ENCODE data around the gene RNF17.

RNF17 gene

GRCh38 chr13:24742294-24742693 is 21.7 kb upstream of the RNF17 start:
- TF ChIP-seq, protein P1, sequence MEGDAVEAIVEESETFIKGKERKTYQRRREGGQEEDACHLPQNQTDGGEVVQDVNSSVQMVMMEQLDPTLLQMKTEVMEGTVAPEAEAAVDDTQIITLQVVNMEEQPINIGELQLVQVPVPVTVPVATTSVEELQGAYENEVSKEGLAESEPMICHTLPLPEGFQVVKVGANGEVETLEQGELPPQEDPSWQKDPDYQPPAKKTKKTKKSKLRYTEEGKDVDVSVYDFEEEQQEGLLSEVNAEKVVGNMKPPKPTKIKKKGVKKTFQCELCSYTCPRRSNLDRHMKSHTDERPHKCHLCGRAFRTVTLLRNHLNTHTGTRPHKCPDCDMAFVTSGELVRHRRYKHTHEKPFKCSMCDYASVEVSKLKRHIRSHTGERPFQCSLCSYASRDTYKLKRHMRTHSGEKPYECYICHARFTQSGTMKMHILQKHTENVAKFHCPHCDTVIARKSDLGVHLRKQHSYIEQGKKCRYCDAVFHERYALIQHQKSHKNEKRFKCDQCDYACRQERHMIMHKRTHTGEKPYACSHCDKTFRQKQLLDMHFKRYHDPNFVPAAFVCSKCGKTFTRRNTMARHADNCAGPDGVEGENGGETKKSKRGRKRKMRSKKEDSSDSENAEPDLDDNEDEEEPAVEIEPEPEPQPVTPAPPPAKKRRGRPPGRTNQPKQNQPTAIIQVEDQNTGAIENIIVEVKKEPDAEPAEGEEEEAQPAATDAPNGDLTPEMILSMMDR (conservative IDR thresholded peaks at IDR 0.05; ENCODE audit: low read depth, low read length) = no peak
- Histone ChIP-seq H3K4me3 (IDR thresholded peaks at IDR 0.05; ENCODE audit: insufficient read depth, low read depth, low read length) (no peak overlapping the region), H2AFZ (ENCODE audit: low read depth) (no peak overlapping the region), H3K9ac (no peak overlapping the region), H3K36me3 (ENCODE audit: insufficient read depth) (no peaks in the 10 kb centered on the region), H3K27me3 (ENCODE audit: insufficient read depth, low read depth) (no peaks in the 10 kb centered on the region), H3K27ac (no peak overlapping the region), H3K79me2 (ENCODE audit: insufficient read depth, low read depth) (no peaks in the 10 kb centered on the region), H4K20me1 (ENCODE audit: insufficient read depth) (no peaks in the 10 kb centered on the region), H3K4me2 (no peak overlapping the region), H3K4me1 (ENCODE audit: low read depth, poor library complexity, severe bottlenecking) (no peaks in the 10 kb centered on the region)

DNA sequence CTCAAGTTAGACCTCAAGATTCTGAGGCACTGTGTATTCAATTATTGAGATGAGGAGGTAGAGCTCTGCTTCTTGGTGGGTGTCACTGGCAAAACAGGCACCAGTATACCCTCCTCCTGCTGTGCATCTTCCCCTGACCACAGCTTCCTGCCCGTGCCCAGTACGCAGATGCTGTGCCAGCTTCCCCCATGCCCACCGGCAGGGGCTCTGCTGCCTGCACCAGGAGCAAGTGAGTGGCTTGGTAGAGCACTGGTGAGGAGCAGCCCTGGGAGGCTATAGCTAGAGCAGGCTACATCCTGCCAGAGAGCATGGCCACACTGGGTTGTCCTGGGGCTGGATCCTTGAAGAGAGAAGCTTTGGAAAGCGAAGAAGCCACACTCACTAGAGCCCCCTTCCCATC is 21.0 kb upstream of the RNF17 start:
- no peak overlapping the region for H3K4me3 ChIP-seq (IDR thresholded peaks at IDR 0.05; ENCODE audit: insufficient read depth, low read depth, low read length)
- no peak overlapping the region for H3K4me2 ChIP-seq
- H4K20me1 ChIP-seq (ENCODE audit: insufficient read depth) = no peaks in the 10 kb centered on the region
- H3K36me3 ChIP-seq (ENCODE audit: insufficient read depth) = no peaks in the 10 kb centered on the region
- no peaks in the 10 kb centered on the region for H3K4me1 ChIP-seq (ENCODE audit: low read depth, poor library complexity, severe bottlenecking)
- no peak overlapping the region for H2AFZ ChIP-seq (ENCODE audit: low read depth)
- no peaks in the 10 kb centered on the region for H3K27me3 ChIP-seq (ENCODE audit: insufficient read depth, low read depth)
- no peak overlapping the region for H3K9ac ChIP-seq
- no peak overlapping the region for H3K27ac ChIP-seq
- TF ChIP-seq, protein P1 (conservative IDR thresholded peaks at IDR 0.05; ENCODE audit: low read depth, low read length) = no peak
- H3K79me2 ChIP-seq (ENCODE audit: insufficient read depth, low read depth) = no peaks in the 10 kb centered on the region

DNA sequence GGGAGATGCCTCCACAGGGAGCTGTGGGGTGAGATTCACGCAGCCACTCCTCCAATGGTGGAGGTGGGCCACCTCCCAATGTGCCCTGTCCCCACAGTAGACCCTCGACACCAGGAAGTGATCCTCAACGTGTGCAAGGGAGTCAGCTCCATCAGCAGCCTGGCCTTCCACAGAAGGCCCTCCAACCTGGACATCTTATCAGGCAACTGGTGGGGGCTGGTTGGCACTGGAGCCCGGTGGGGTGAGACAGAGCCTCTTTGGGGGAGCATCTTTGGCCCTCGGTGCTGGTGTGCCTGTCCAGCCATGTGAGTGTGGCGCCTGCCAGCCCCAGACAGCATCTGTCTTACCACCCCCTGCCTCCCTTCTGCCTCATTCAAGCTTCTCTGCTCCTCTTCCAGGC is 19.7 kb upstream of the RNF17 start:
- Histone ChIP-seq H3K36me3 (ENCODE audit: insufficient read depth) (no peaks in the 10 kb centered on the region), H4K20me1 (ENCODE audit: insufficient read depth) (no peaks in the 10 kb centered on the region), H2AFZ (ENCODE audit: low read depth) (no peak overlapping the region), H3K27me3 (ENCODE audit: insufficient read depth, low read depth) (no peaks in the 10 kb centered on the region), H3K4me3 (IDR thresholded peaks at IDR 0.05; ENCODE audit: insufficient read depth, low read depth, low read length) (no peak overlapping the region), H3K4me2 (no peak overlapping the region), H3K27ac (no peak overlapping the region), H3K9ac (no peak overlapping the region), H3K4me1 (ENCODE audit: low read depth, poor library complexity, severe bottlenecking) (no peaks in the 10 kb centered on the region), H3K79me2 (ENCODE audit: insufficient read depth, low read depth) (no peaks in the 10 kb centered on the region)
- TF ChIP-seq, protein P1 (conservative IDR thresholded peaks at IDR 0.05; ENCODE audit: low read depth, low read length) = no peak

- H3K9ac ChIP-seq = no peak overlapping the region
- TF ChIP-seq, protein P1 (conservative IDR thresholded peaks at IDR 0.05; ENCODE audit: low read depth, low read length) = no peak
Measured at GRCh38 chr13:24745516-24745860, 18.5 kb upstream of the RNF17 start.

More at GRCh38 chr13:24745516-24745860, 18.5 kb upstream of the RNF17 start:
- Histone ChIP-seq H2AFZ (ENCODE audit: low read depth) (no peak overlapping the region), H3K4me2 (no peak overlapping the region), H3K27me3 (ENCODE audit: insufficient read depth, low read depth) (no peaks in the 10 kb centered on the region), H3K36me3 (ENCODE audit: insufficient read depth) (no peaks in the 10 kb centered on the region), H4K20me1 (ENCODE audit: insufficient read depth) (no peaks in the 10 kb centered on the region), H3K79me2 (ENCODE audit: insufficient read depth, low read depth) (no peaks in the 10 kb centered on the region), H3K4me1 (ENCODE audit: low read depth, poor library complexity, severe bottlenecking) (no peaks in the 10 kb centered on the region), H3K27ac (no peak overlapping the region), H3K4me3 (IDR thresholded peaks at IDR 0.05; ENCODE audit: insufficient read depth, low read depth, low read length) (no peak overlapping the region)
